OCI-LY7 (cell line): ENCODE results near the gene SPEN. TPM values are rescaled to one million over a fixed set of nuclear protein-coding genes. Genes with fewer than 3 reads are reported as not detected.
"Not testable (repeated sequence)": the region's sequence is repeated elsewhere in the genome, so short reads cannot be mapped to it uniquely, and the experiment has no call there.

Source experiments
- BruUV-seq: library from RNA; stranded (reverse); fragments of 400-500 nt; replicated peaks from 2 replicates; lab custom pipeline; 2021; lab: Mats Ljungman, UMichigan
- CTCF ChIA-PET: fragments of 300-600 bp; sonication (Branson Sonifier 250); formaldehyde crosslinking; loops from one replicate; lab custom pipeline; 2022; ENCODE audit warnings: antibody characterized with exemption; ENCODE audit not compliant: unreplicated experiment; lab: Charles Lee
- POLR2A ChIA-PET: fragments of 300-600 bp; sonication (Branson Sonifier 250); formaldehyde crosslinking; loops from one replicate; lab custom pipeline; 2022; ENCODE audit warnings: antibody characterized with exemption; lab: Charles Lee
- DNase-seq: peaks from one replicate; pipeline ENCODE4 v3.0.0-alpha.2; 2015; ENCODE audit warnings: low spot score
- H2AFZ ChIP-seq: fragments of 200-600 bp; sonication (generic), shearing (Covaris generic); 2 replicates; pipeline ENCODE4 v1.6.1; 2014; ENCODE audit warnings: mild to moderate bottlenecking, antibody characterized with exemption, low read length, moderate library complexity
- H3K27ac ChIP-seq: fragments of 200-600 bp; sonication (generic); 2 replicates; pipeline ENCODE4 v1.5.1; 2014; ENCODE audit warnings: mixed run types, low read depth, mild to moderate bottlenecking, moderate library complexity, low read length, inconsistent platforms; ENCODE audit not compliant: poor library complexity, severe bottlenecking
- H3K36me3 ChIP-seq: fragments of 200-600 bp; sonication (generic); 2 replicates; pipeline ENCODE4 v1.6.1; 2014; ENCODE audit warnings: mild to moderate bottlenecking, antibody characterized with exemption, low read length, moderate library complexity, mixed read lengths; ENCODE audit not compliant: insufficient read depth
- H3K4me1 ChIP-seq: fragments of 200-600 bp; sonication (generic); 2 replicates; pipeline ENCODE4 v1.5.1; 2014; ENCODE audit warnings: mild to moderate bottlenecking, low read length; ENCODE audit not compliant: insufficient read depth, poor library complexity, severe bottlenecking
- H3K4me2 ChIP-seq: fragments of 200-600 bp; sonication (generic); 2 replicates; pipeline ENCODE4 v1.6.1; 2014; ENCODE audit warnings: mild to moderate bottlenecking, low read length
- H3K4me3 ChIP-seq: fragments of 200-600 bp; sonication (generic); 2 replicates; pipeline ENCODE4 v1.5.1; 2014; ENCODE audit warnings: mild to moderate bottlenecking, low read depth, low read length; ENCODE audit not compliant: poor library complexity, severe bottlenecking
- H3K79me2 ChIP-seq: fragments of 200-600 bp; sonication (generic); 2 replicates; pipeline ENCODE4 v1.6.1; 2016; ENCODE audit warnings: low read depth, mild to moderate bottlenecking, low read length, moderate library complexity, mixed read lengths; ENCODE audit not compliant: insufficient read depth
- H3K9me2 ChIP-seq: fragments of 200-600 bp; sonication (generic); 2 replicates; pipeline ENCODE4 v1.6.1; 2016; ENCODE audit warnings: mild to moderate bottlenecking, low read length, mixed read lengths; ENCODE audit not compliant: insufficient read depth
- H3K9me3 ChIP-seq: fragments of 200-600 bp; sonication (generic); 2 replicates; pipeline ENCODE4 v1.6.1; 2014; ENCODE audit warnings: mild to moderate bottlenecking, mixed run types, low read length, mixed read lengths
- H4K20me1 ChIP-seq: fragments of 200-600 bp; sonication (generic); 2 replicates; pipeline ENCODE4 v1.6.1; 2014; ENCODE audit warnings: mild to moderate bottlenecking, antibody characterized with exemption, low read length, moderate library complexity, mixed read lengths; ENCODE audit not compliant: insufficient read depth
- EZH2phosphoT487 ChIP-seq: fragments of 200-600 bp; sonication (generic); IDR thresholded peaks from 2 replicates; pipeline ENCODE4 v1.6.1; 2018; ENCODE audit warnings: low read depth, borderline replicate concordance, mild to moderate bottlenecking, mixed run types, antibody characterized with exemption, low read length, moderate library complexity, mixed read lengths
- intact Hi-C: fragments of 100-400 bp; cut with micrococcal nuclease; formaldehyde crosslinking; loops from one replicate; pipeline ENCODE4 v1.10.0; 2022; ENCODE audit not compliant: unreplicated experiment
- total RNA-seq, 2 experiments: library from RNA; depleted of rRNA in 1 of 2; stranded (reverse); fragments of >200 nt in 1 of 2; shearing (Covaris generic) in 1 of 2; gene quantifications; 2 replicates each; pipeline ENCODE4 v1.2.3, GENCODE V29; 2014 to 2022
- TF ChIP-seq, protein P1 (sequence below): fragments of 200-600 bp; sonication (generic); conservative IDR thresholded peaks from 2 replicates; pipeline ENCODE4 v1.5.1; 2014; ENCODE audit warnings: mild to moderate bottlenecking, antibody characterized with exemption, low read length, moderate library complexity, mixed read lengths

The SPEN gene
- total RNA-seq, 2 experiments from 2014 or later, result 40.7 to 87.1 TPM

DNA sequence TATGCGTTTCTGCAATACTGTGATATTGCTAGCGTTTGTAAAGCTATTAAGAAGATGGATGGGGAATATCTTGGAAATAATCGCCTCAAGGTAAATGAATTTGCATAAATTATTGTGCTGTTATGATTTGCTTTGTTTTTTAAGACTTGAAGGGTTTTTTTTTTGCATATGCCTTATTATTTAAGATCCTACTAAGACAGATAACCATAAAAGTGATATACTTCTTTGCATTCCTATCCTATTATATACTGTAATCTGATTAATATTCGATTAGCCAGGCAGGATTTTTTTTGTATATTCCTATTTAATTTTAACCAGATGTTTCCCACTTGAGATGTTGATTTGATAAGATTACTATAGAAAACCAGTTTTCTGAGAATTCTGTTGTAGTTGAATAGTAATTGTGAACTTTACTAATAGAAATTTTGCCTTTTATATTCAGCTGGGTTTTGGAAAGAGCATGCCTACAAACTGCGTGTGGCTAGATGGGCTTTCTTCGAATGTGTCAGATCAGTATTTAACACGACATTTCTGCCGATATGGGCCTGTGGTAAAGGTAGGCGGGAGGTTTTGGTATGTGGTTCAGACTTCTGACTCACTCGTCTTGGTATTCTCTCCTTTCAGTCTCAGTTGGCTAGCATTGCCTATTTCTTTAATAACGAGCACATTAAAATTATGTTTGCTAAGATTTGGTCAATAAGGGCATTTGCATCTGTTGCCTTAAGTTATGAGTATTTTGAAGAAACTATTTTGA lies 71.6 kb downstream of the SPEN start:
- TF ChIP-seq EZH2phosphoT487, result no peak
- TF ChIP-seq, protein P1, sequence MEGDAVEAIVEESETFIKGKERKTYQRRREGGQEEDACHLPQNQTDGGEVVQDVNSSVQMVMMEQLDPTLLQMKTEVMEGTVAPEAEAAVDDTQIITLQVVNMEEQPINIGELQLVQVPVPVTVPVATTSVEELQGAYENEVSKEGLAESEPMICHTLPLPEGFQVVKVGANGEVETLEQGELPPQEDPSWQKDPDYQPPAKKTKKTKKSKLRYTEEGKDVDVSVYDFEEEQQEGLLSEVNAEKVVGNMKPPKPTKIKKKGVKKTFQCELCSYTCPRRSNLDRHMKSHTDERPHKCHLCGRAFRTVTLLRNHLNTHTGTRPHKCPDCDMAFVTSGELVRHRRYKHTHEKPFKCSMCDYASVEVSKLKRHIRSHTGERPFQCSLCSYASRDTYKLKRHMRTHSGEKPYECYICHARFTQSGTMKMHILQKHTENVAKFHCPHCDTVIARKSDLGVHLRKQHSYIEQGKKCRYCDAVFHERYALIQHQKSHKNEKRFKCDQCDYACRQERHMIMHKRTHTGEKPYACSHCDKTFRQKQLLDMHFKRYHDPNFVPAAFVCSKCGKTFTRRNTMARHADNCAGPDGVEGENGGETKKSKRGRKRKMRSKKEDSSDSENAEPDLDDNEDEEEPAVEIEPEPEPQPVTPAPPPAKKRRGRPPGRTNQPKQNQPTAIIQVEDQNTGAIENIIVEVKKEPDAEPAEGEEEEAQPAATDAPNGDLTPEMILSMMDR, result no peak
- no peak overlapping the region for H3K27ac ChIP-seq
- H4K20me1 ChIP-seq, result 0 out of 2 replicates have a peak, but pooled peaks cover 11% of the 10 kb centered on the region
- H3K36me3 ChIP-seq, result peaks cover 97% of the 10 kb centered on the region
- no peaks in the 10 kb centered on the region for H3K9me3 ChIP-seq
- CTCF ChIA-PET, result no interaction called here
- DNase-seq, result no peak
- H2AFZ ChIP-seq, result no peak overlapping the region
- POLR2A ChIA-PET, result no interaction called here
- no peak overlapping the region for H3K4me3 ChIP-seq
- H3K9me2 ChIP-seq, result no peaks in the 10 kb centered on the region
- no TSS peak for BruUV-seq
- H3K79me2 ChIP-seq, result peaks cover 56% of the 10 kb centered on the region; the same call in 1 of the 2 replicates
- no peak overlapping the region for H3K4me2 ChIP-seq
- intact Hi-C loops, result loop anchor here (5.0 kb wide), 1 partner anchor 102 kb away; no protein-coding TSS in a partner anchor
- H3K4me1 ChIP-seq, result no peaks in the 10 kb centered on the region

DNA sequence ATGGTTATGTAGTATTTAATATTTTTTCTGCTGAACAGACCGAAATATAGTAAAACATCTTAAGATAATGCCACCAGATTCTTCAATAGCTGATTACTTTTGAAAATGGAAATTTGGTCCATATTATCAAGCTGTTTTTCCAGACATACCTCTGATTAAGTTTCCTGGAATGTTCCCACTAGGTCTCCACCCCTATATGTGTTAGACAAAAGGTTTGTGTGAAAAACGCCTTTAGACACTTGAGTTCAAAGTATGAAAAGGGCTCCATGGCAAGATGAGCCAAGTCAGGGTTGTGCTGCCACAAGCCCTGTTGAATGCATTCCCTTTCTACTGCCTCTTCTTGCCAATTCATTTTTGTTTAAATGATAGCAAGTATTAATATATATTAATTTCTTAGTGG lies 75.7 kb downstream of the SPEN start:
- POLR2A ChIA-PET, result interaction anchor here (0.7 kb wide), 1 partner anchor 169 kb away, joined by 3 read pairs; no protein-coding TSS in a partner anchor
- no peaks in the 10 kb centered on the region for H3K9me3 ChIP-seq
- CTCF ChIA-PET, result interaction anchor here (0.6 kb wide), 1 partner anchor 335 kb away, joined by 3 read pairs; no protein-coding TSS in a partner anchor
- peaks cover 95% of the 10 kb centered on the region for H3K36me3 ChIP-seq
- peaks cover 16% of the 10 kb centered on the region; the same call in 1 of the 2 replicates for H3K79me2 ChIP-seq
- H3K4me1 ChIP-seq, result no peaks in the 10 kb centered on the region
- H3K4me2 ChIP-seq, result no peak overlapping the region
- BruUV-seq, result no TSS peak
- no peak overlapping the region for H3K4me3 ChIP-seq
- TF ChIP-seq EZH2phosphoT487, result no peak
- TF ChIP-seq, protein P1, result no peak
- DNase-seq, result no peak
- H4K20me1 ChIP-seq, result 0 out of 2 replicates have a peak, but pooled peaks cover 3% of the 10 kb centered on the region
- H3K27ac ChIP-seq, result no peak overlapping the region
- H3K9me2 ChIP-seq, result no peaks in the 10 kb centered on the region
- no peak overlapping the region for H2AFZ ChIP-seq
- intact Hi-C loops, result no loop called here

DNA sequence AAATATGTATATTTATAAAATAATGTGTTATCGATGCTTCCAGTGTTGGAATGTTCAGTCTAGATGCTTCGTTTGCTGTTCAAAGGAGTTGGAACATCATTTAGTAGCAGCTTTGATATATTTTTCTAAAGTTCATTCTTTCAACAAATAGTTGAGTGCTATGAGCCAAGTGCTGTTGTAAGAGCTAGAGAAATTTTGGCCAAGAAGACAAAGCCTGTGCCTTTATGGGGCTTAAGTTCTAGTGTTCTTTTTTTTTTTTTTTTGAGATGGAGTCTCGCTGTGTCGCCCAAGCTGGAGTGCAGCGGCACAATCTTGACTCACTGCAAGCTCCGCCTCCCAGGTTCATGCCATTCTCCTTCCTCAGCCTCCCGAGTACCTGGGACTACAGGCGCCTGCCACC lies 78.9 kb downstream of the SPEN start:
- H3K9me3 ChIP-seq, H3K4me2 ChIP-seq, H3K27ac ChIP-seq, DNase-seq, H2AFZ ChIP-seq, H4K20me1 ChIP-seq, H3K79me2 ChIP-seq, H3K9me2 ChIP-seq, H3K4me3 ChIP-seq, BruUV-seq, H3K4me1 ChIP-seq, intact Hi-C loops: not testable (repeated sequence)
- CTCF ChIA-PET, result interaction anchor here (1.3 kb wide), 1 partner anchor 111 kb away, joined by 3 read pairs; no protein-coding TSS in a partner anchor
- H3K36me3 ChIP-seq, result peaks cover 97% of the 10 kb centered on the region
- POLR2A ChIA-PET, result interaction anchor here (0.9 to 1.1 kb wide), 2 partner anchors 10 kb away, joined by 3 to 4 read pairs; no protein-coding TSS in a partner anchor
